ENCODE data around the gene EFNA2. TPM values are rescaled to one million over a fixed set of nuclear protein-coding genes. Genes with fewer than 3 reads are reported as not detected.

EFNA2 gene
- total and polyA plus RNA-seq, 2 of the 4 experiments (the other 2 are of a cell fraction), result not detected

DNA sequence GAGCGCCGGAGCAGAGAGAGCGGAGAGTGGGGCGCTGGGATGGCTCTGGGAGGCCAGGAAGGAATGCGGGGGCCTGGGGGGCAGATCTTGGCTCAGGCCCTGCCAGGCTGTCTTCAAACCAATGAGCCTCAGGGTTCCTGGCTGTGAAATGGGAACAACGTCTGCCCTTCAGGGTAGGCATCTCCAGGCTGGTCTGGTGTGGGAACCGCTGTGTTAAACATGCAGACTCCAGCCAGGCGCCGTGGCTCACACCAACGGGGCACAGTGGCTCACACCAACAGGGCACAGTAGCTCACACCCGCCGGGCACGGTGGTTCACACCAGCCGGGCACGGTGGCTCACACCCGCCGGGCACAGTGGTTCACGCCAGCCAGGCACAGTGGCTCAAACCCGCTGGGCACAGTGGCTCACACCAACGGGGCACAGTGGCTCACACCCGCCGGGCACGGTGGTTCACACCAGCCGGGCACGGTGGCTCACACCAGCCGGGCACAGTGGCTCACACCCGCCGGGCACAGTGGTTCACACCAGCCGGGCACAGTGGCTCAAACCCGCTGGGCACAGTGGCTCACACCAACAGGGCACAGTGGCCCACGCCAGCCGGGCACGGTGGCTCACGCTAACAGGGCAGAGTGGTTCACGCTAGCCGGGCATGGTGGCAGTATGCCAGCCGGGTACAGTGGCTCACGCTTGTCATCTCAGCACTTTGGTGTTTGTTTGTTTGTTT, 40.1 kb downstream of the EFNA2 start:
- peak overlapping the region; percentile 27; the same call in 1 of the 2 replicates for H2AK5ac ChIP-seq (ENCODE audit: low read depth, low read length)
- H3K4me3 ChIP-seq (ENCODE audit: insufficient read depth, low read depth, low read length), result no peak overlapping the region; the same call in 1 of the 2 replicates
- ChIA-PET CTCF (interaction anchor here (1.0 kb wide), 1 partner anchor 9 kb away, joined by 6 read pairs; no protein-coding TSS in a partner anchor), POLR2A (ENCODE audit: unreplicated experiment) (no interaction called here)
- H2BK5ac ChIP-seq (ENCODE audit: low read depth, low read length, poor library complexity, severe bottlenecking), result no peak overlapping the region
- peaks cover 2% of the 10 kb centered on the region; the same call in 1 of the 2 replicates for H3K4me1 ChIP-seq (ENCODE audit: control insufficient read depth, insufficient read depth, low read length)
- intact Hi-C loops (cut with micrococcal nuclease) (no loop called here), dilution Hi-C loops (cut with HindIII; ENCODE audit: low sequenced_read_pairs, unreplicated experiment) (no loop called here), in situ Hi-C loops (cut with MboI; ENCODE audit: low sequenced_read_pairs) (no loop called here)
- H3K36me3 ChIP-seq (ENCODE audit: control insufficient read depth, insufficient read depth, low read length), result no peaks in the 10 kb centered on the region
- H3K4ac ChIP-seq (ENCODE audit: low read depth, low read length), result peak overlapping the region; percentile 75
- H3K27ac ChIP-seq (ENCODE audit: insufficient read depth, low read length), result no peak overlapping the region
- H2BK120ac ChIP-seq (ENCODE audit: low read depth, low read length), result peak overlapping the region; percentile 40
- no peak overlapping the region for H3K23ac ChIP-seq (ENCODE audit: low read depth, low read length)
- H2AK9ac ChIP-seq (replicated peaks; ENCODE audit: low read depth, low read length, poor library complexity), result peak overlapping the region; percentile 85
- DNase-seq (no peak), ATAC-seq (ENCODE audit: low read depth) (no peak)
- no peaks in the 10 kb centered on the region for H4K20me1 ChIP-seq (ENCODE audit: insufficient read depth, low read length)
- no peaks in the 10 kb centered on the region for H3K79me1 ChIP-seq (ENCODE audit: low read depth in 1 of 2, low read length in 2 of 2)
- H3K9me1 ChIP-seq (ENCODE audit: insufficient read depth, low read length), result no peaks in the 10 kb centered on the region
- no peak overlapping the region for H3K56ac ChIP-seq (ENCODE audit: extremely low read depth, insufficient read depth, low read length)
- TF ChIP-seq RAD21 (IDR thresholded peaks at IDR 0.05; ENCODE audit: low read length), result no peak
- no peak for TF ChIP-seq CTCF (conservative IDR thresholded peaks at IDR 0.05; ENCODE audit: low read depth, low read length)
- no peak for TF ChIP-seq MXI1 (IDR thresholded peaks at IDR 0.05; ENCODE audit: borderline replicate concordance, low read depth, low read length)
- no peak for TF ChIP-seq CHD1 (IDR thresholded peaks at IDR 0.05; ENCODE audit: low read depth, low read length)
- TF ChIP-seq POLR2A (IDR thresholded peaks at IDR 0.05; ENCODE audit: low read depth, low read length), result no peak
- no peak for TF ChIP-seq RCOR1 (IDR thresholded peaks at IDR 0.05; ENCODE audit: insufficient replicate concordance, low read length)
- TF ChIP-seq NFE2L2 (IDR thresholded peaks at IDR 0.05; ENCODE audit: low read depth, low read length), result no peak
- no peak for TF ChIP-seq FOS (IDR thresholded peaks at IDR 0.05; ENCODE audit: low read depth, low read length)
- no peak for TF ChIP-seq CEBPB (IDR thresholded peaks at IDR 0.05; ENCODE audit: low read depth, low read length)
- TF ChIP-seq MAFK (IDR thresholded peaks at IDR 0.05; ENCODE audit: low read depth, low read length), result no peak
- TF ChIP-seq ELK1 (IDR thresholded peaks at IDR 0.05; ENCODE audit: borderline replicate concordance, low read depth, low read length), result no peak
- WGBS, 2 experiments (ENCODE audit: extremely low coverage in 2 of 2, insufficient read length in 1 of 2), result 86% methylated on average over 29 of the region's 38 CpGs; no CpG with 5 or more reads in 1 of the 2 experiments
- 0 out of 2 replicates have a peak overlapping the region, but pooled peaks have one; percentile 6 for H3K14ac ChIP-seq (replicated peaks; ENCODE audit: low read depth, low read length)
- peaks cover 1% of the 10 kb centered on the region; the same call in 1 of the 2 replicates for H3K27me3 ChIP-seq (ENCODE audit: control insufficient read depth, insufficient read depth, low read length)
- H4K8ac ChIP-seq (ENCODE audit: low read depth in 2 of 2, low read length in 2 of 2), result peak overlapping the region; percentile 73 to 82; a peak in 2 of 4 replicates
- no peak overlapping the region for H3K18ac ChIP-seq (ENCODE audit: low read depth, low read length)
- H2AFZ ChIP-seq (replicated peaks; ENCODE audit: low read length, poor library complexity), result peak overlapping the region; percentile 90
- peak overlapping the region; percentile 33; the same call in 1 of the 2 replicates for H3K4me2 ChIP-seq (ENCODE audit: low read depth, low read length)
- H3K9me3 ChIP-seq (ENCODE audit: control insufficient read depth, insufficient read depth, low read length), result no peaks in the 10 kb centered on the region
- BruUV-seq (replicated peaks), result no TSS peak
- no peak overlapping the region for H3K9ac ChIP-seq (ENCODE audit: low read depth, low read length)
- H4K5ac ChIP-seq (ENCODE audit: low read depth, low read length), result peak overlapping the region; percentile 11; the same call in 1 of the 2 replicates
- H2BK15ac ChIP-seq (ENCODE audit: low read depth, low read length), result no peak overlapping the region
- no peak overlapping the region for H2BK20ac ChIP-seq (ENCODE audit: low read depth, low read length)
- H4K91ac ChIP-seq (ENCODE audit: insufficient read depth, low read depth, low read length), result peak overlapping the region; percentile 21; the same call in 1 of the 2 replicates

Data from IMR-90 (cell line).